Measurements from ENCODE around the gene SPATA7. TPM values are rescaled to one million over a fixed set of nuclear protein-coding genes. Genes with fewer than 3 reads are reported as not detected.

SPATA7 gene
- total and polyA plus RNA-seq, 2 of the 4 experiments (the other 2 are of a cell fraction), result 6.6 to 10.0 TPM

- POLR2A ChIA-PET (ENCODE audit: unreplicated experiment), result no interaction called here
- Histone ChIP-seq H4K20me1 (ENCODE audit: insufficient read depth, low read length) (no peaks in the 10 kb centered on the region), H4K91ac (ENCODE audit: insufficient read depth, low read depth, low read length) (no peak overlapping the region), H3K9ac (ENCODE audit: low read depth, low read length) (no peak overlapping the region), H3K4me3 (ENCODE audit: insufficient read depth, low read depth, low read length) (no peak overlapping the region), H2BK120ac (ENCODE audit: low read depth, low read length) (no peak overlapping the region), H2AK9ac (replicated peaks; ENCODE audit: low read depth, low read length, poor library complexity) (no peak overlapping the region), H2BK20ac (ENCODE audit: low read depth, low read length) (no peak overlapping the region), H3K79me1 (ENCODE audit: low read depth in 1 of 2, low read length in 2 of 2) (no peaks in the 10 kb centered on the region), H3K18ac (ENCODE audit: low read depth, low read length) (no peak overlapping the region), H3K4me1 (ENCODE audit: control insufficient read depth, insufficient read depth, low read length) (no peaks in the 10 kb centered on the region), H3K14ac (replicated peaks; ENCODE audit: low read depth, low read length) (no peak overlapping the region), H3K9me3 (ENCODE audit: control insufficient read depth, insufficient read depth, low read length) (no peaks in the 10 kb centered on the region), H2BK5ac (ENCODE audit: low read depth, low read length, poor library complexity, severe bottlenecking) (no peak overlapping the region), H3K9me1 (ENCODE audit: insufficient read depth, low read length) (no peaks in the 10 kb centered on the region), H2BK15ac (ENCODE audit: low read depth, low read length) (no peak overlapping the region), H3K4ac (ENCODE audit: low read depth, low read length) (no peak overlapping the region), H2AFZ (replicated peaks; ENCODE audit: low read length, poor library complexity) (no peak overlapping the region), H3K23ac (ENCODE audit: low read depth, low read length) (no peak overlapping the region), H3K27me3 (ENCODE audit: control insufficient read depth, insufficient read depth, low read length) (no peaks in the 10 kb centered on the region), H4K5ac (ENCODE audit: low read depth, low read length) (no peak overlapping the region), H3K4me2 (ENCODE audit: low read depth, low read length) (no peak overlapping the region), H2AK5ac (ENCODE audit: low read depth, low read length) (no peak overlapping the region), H3K56ac (ENCODE audit: extremely low read depth, insufficient read depth, low read length) (no peak overlapping the region), H3K36me3 (ENCODE audit: control insufficient read depth, insufficient read depth, low read length) (no peaks in the 10 kb centered on the region), H4K8ac (ENCODE audit: low read depth in 2 of 2, low read length in 2 of 2) (no peak overlapping the region), H3K27ac (ENCODE audit: insufficient read depth, low read length) (no peak overlapping the region)
- in situ Hi-C loops (cut with MboI; ENCODE audit: low sequenced_read_pairs), result no loop called here
- intact Hi-C loops (cut with micrococcal nuclease), result no loop called here
- CTCF ChIA-PET, result no interaction called here
- no TSS peak for BruUV-seq (replicated peaks)
- DNase-seq (no peak), ATAC-seq (ENCODE audit: low read depth) (no peak)
- TF ChIP-seq CEBPB (IDR thresholded peaks at IDR 0.05; ENCODE audit: low read depth, low read length) (no peak), MXI1 (IDR thresholded peaks at IDR 0.05; ENCODE audit: borderline replicate concordance, low read depth, low read length) (no peak)
- dilution Hi-C loops (cut with HindIII; ENCODE audit: low sequenced_read_pairs, unreplicated experiment), result no loop called here
- WGBS, 2 experiments (ENCODE audit: extremely low coverage in 2 of 2, insufficient read length in 1 of 2), result no CpG with 5 or more reads among the region's 3 CpGs
Measured at GRCh38 chr14:88354358-88354757, 31.1 kb upstream of the SPATA7 start.
